Tibial artery (tissue), 4 donors: ENCODE results near the gene MCRIP1.

Experiments used
- DNase-seq, 2 donors: peaks; one replicate each; pipeline ENCODE4 v3.0.0-alpha.2; 2019
- H3K27ac ChIP-seq, 2 donors: fragments of 200-600 bp; sonication (generic) in 1 of 2; 1 replicate in 1 of 2; 2 replicates in 1 of 2; pipeline ENCODE4 v1.5.1; 2018 to 2019; ENCODE audit warnings: mild to moderate bottlenecking in 1 of 2
- H3K27me3 ChIP-seq, 2 donors: fragments of 200-600 bp; sonication (generic) in 1 of 2; one replicate each; pipeline versions ENCODE4 v1.5.1 to v1.6.0; 2016 to 2019
- H3K36me3 ChIP-seq, 3 donors: fragments of 200-600 bp; sonication (generic) in 2 of 3; one replicate each; pipeline ENCODE4 v1.5.1; 2016 to 2019; ENCODE audit warnings: mild to moderate bottlenecking in 2 of 3
- H3K4me1 ChIP-seq, 4 donors: fragments of 200-600 bp; sonication (generic) in 2 of 4; 1 replicate in 3 of 4; 2 replicates in 1 of 4; pipeline ENCODE4 v1.5.1; 2016 to 2019
- H3K4me3 ChIP-seq, 2 donors: fragments of 200-600 bp; sonication (generic) in 1 of 2; 1 replicate in 1 of 2; 2 replicates in 1 of 2; pipeline ENCODE4 v1.5.1; 2018 to 2019; ENCODE audit warnings: mild to moderate bottlenecking in 2 of 2
- H3K9me3 ChIP-seq, 3 donors: fragments of 200-600 bp; sonication (generic) in 1 of 3; one replicate each; pipeline ENCODE4 v1.5.1; 2016 to 2019
- intact Hi-C: fragments of 100-400 bp; cut with DNase I; formaldehyde crosslinking; loops from one replicate; pipeline ENCODE4 v1.15.0; 2023; ENCODE audit warnings: low total_unique reads
- TF ChIP-seq, protein P1 (sequence below), 2 experiments: fragments of 200-600 bp in 1 of 2; fragments of 450-650 bp in 1 of 2; IDR thresholded peaks; one replicate each; pipeline ENCODE4 v1.5.1; 2017 to 2019; ENCODE audit warnings: antibody characterized with exemption in 2 of 2, mild to moderate bottlenecking in 1 of 2, moderate library complexity in 1 of 2

Gene MCRIP1

DNA sequence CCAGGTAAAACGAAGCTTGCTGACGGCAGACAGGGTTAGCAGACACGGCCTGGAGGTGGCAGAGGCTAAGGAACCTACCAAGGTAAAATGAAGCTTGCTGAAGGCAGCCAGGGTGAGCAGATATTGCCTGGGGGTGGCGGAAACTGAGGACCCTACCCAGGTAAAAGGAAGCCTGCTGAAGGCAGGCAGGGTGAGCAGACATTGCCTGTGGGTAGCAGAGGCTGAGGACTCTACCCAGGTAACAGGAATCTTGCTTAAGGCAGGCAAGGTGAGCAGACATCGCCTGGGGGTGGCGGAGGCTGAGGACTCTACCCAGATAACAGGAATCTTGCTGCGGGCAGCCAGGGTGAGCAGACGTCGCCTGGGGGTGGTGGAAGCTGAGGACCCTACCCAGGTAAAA is 31.8 kb downstream of the MCRIP1 start:
- no peak overlapping the region for H3K27ac ChIP-seq
- intact Hi-C loops, result no loop called here
- H3K9me3 ChIP-seq, result peaks cover 0 to 7% (median 0%) of the 10 kb centered on the region in 3 donors
- H3K4me3 ChIP-seq, result no peak overlapping the region
- peaks cover 0 to 62% of the 10 kb centered on the region in 2 donors for H3K27me3 ChIP-seq
- no peaks in the 10 kb centered on the region for H3K36me3 ChIP-seq
- H3K4me1 ChIP-seq, result peaks cover 0 to 22% (median 17%) of the 10 kb centered on the region in 4 donors
- TF ChIP-seq, protein P1, sequence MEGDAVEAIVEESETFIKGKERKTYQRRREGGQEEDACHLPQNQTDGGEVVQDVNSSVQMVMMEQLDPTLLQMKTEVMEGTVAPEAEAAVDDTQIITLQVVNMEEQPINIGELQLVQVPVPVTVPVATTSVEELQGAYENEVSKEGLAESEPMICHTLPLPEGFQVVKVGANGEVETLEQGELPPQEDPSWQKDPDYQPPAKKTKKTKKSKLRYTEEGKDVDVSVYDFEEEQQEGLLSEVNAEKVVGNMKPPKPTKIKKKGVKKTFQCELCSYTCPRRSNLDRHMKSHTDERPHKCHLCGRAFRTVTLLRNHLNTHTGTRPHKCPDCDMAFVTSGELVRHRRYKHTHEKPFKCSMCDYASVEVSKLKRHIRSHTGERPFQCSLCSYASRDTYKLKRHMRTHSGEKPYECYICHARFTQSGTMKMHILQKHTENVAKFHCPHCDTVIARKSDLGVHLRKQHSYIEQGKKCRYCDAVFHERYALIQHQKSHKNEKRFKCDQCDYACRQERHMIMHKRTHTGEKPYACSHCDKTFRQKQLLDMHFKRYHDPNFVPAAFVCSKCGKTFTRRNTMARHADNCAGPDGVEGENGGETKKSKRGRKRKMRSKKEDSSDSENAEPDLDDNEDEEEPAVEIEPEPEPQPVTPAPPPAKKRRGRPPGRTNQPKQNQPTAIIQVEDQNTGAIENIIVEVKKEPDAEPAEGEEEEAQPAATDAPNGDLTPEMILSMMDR (IDR thresholded peaks at IDR 0.05), result no peak
- no peak for DNase-seq

DNA sequence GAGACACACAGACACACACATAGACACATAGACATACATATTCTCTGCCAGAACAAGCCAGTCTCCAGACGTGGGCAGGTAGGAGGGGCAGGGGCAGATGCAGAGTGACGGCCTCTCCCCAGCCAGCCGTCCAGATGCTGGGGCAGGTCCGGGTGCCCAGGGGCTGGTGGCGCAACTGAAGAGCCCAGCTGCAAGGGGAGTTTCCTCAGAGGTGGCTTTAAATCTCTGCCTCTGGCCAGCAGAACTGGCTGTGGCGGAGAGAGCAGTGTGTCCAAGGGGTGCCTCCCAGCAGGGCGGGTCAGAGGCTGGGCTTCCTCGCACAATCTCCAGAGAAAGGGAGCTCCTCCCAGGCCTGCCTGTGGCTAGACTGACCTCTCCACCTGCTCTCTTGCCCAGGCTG is 38.6 kb downstream of the MCRIP1 start:
- TF ChIP-seq, protein P1 (IDR thresholded peaks at IDR 0.05), result no peak
- intact Hi-C loops, result no loop called here
- no peak for DNase-seq
- H3K9me3 ChIP-seq, result no peaks in the 10 kb centered on the region
- no peak overlapping the region for H3K4me3 ChIP-seq
- H3K36me3 ChIP-seq, result no peaks in the 10 kb centered on the region
- H3K27me3 ChIP-seq, result peaks cover 0 to 28% of the 10 kb centered on the region in 2 donors
- H3K4me1 ChIP-seq, result no peaks in the 10 kb centered on the region
- H3K27ac ChIP-seq, result no peak overlapping the region

DNA sequence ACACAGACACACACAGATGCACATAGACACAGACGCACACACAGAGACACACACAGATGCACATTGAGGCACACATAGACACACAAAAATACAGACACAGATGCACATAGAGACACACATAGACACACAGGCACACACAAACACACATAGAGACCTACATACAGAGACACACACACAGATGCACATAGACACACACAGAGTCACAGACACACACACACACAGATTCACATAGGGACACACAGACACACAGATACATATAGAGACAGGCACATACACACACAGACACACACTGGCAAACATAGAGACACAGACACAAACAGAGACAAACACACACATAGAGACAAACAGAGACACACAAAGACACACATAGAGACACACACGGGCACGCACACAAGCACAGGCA is 39.0 kb downstream of the MCRIP1 start:
- H3K4me3 ChIP-seq, result no peak overlapping the region
- intact Hi-C loops, result no loop called here
- H3K27ac ChIP-seq, result no peak overlapping the region
- no peaks in the 10 kb centered on the region for H3K36me3 ChIP-seq
- no peaks in the 10 kb centered on the region for H3K9me3 ChIP-seq
- DNase-seq, result no peak
- TF ChIP-seq, protein P1 (IDR thresholded peaks at IDR 0.05), result no peak
- no peaks in the 10 kb centered on the region for H3K4me1 ChIP-seq
- H3K27me3 ChIP-seq, result peaks cover 0 to 28% of the 10 kb centered on the region in 2 donors

DNA sequence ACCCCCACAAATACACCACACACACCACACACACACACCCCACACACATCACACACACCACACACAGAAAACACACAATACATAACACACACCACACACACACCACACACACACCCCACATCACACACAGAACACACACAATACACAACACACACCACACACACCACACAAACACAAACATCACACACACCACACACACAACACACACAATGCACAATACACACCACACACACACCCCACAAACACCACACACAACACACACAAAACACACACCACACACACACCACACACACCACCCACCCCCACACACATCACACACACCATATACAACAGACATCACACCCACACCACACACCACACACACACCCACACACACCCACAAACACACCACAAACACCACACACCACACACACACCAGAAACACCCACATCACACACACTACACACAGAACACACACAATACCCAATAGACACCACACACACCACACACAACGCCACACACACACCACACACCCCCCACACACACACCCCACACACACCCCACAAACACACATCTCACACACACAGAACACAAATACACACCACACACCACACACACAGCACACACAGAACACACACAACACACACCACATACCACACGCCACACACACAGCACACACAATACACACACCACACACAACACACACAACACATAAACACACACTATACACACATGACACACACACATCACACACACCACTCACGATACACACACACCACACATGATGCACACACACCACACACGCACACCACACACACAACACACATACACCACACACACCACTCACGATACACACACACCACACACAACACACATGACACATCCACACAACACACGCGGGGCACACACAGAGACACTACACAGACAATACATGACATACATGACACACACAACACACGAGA is 40.1 kb downstream of the MCRIP1 start:
- no peak for DNase-seq
- Histone ChIP-seq H3K36me3 (no peaks in the 10 kb centered on the region), H3K4me1 (no peaks in the 10 kb centered on the region), H3K9me3 (no peaks in the 10 kb centered on the region), H3K27ac (no peak overlapping the region), H3K27me3 (peaks cover 0 to 28% of the 10 kb centered on the region in 2 donors), H3K4me3 (no peak overlapping the region)
- intact Hi-C loops, result no loop called here
- TF ChIP-seq, protein P1 (IDR thresholded peaks at IDR 0.05), result no peak
